Esophagus squamous epithelium (tissue), 4 donors: ENCODE results near the gene ZNF534. TPM values are rescaled to one million over a fixed set of nuclear protein-coding genes. Genes with fewer than 3 reads are reported as not detected.

Experiments
- small RNA-seq, 4 donors: library from RNA; depleted of rRNA; stranded (forward); fragments of <200 nt; gene quantifications; one replicate each; pipeline ENCODE3, GENCODE V24; 2016
- total RNA-seq, 4 donors: library from RNA; depleted of rRNA; stranded (reverse); fragments of >200 nt; gene quantifications; one replicate each; pipeline ENCODE4 v1.1.0, GENCODE V29; 2016

ZNF534 gene
- total RNA-seq, 4 donors from 2014 or later: 0.19 TPM; not detected in 3

Small RNA genes within 50 kb of the gene (small RNA-seq; reads per million reads assigned to genes)
- gene AC010332.1: 0 reads per million in 4 donors

Other genes starting within 250 kb of the ZNF534 start
- 100 to 1,000 TPM; 126 to 225 (median 152) TPM for gene PPP2R1A, start 239.1 kb upstream of the ZNF534 start, total RNA-seq
- 1 to 10 TPM; 2.5 to 8.4 (median 3.9) TPM for gene ZNF766, start 159.6 kb upstream of the ZNF534 start, total RNA-seq
- gene ZNF480, start 132.0 kb upstream of the ZNF534 start, total RNA-seq: 1 to 10 TPM; 4.8 to 9.2 (median 6.8) TPM
- under 1 TPM in 3 of 4 donors, not detected in 1; 0.15 to 0.95 (median 0.15) TPM for gene ZNF610, start 92.9 kb upstream of the ZNF534 start, total RNA-seq
- 10 to 100 TPM in 2 of 4 donors, 1 to 10 TPM in 2; 3.0 to 20.4 (median 8.0) TPM for gene ZNF880, start 59.2 kb upstream of the ZNF534 start, total RNA-seq
- 10 to 100 TPM in 1 of 4 donors, 1 to 10 TPM in 3; 1.9 to 17.5 (median 6.3) TPM for gene ZNF528, start 31.3 kb upstream of the ZNF534 start, total RNA-seq
- gene ZNF578, start 24.4 kb downstream of the ZNF534 start, total RNA-seq: 1 to 10 TPM in 1 of 4 donors, under 1 TPM in 2, not detected in 1; 0.18 to 1.5 (median 0.41) TPM
- 10 to 100 TPM in 1 of 4 donors, 1 to 10 TPM in 3; 6.7 to 17.0 (median 7.6) TPM for gene ZNF808, start 98.5 kb downstream of the ZNF534 start, total RNA-seq
- 10 to 100 TPM in 1 of 4 donors, 1 to 10 TPM in 3; 5.2 to 13.7 (median 5.5) TPM for gene ZNF701, start 141.1 kb downstream of the ZNF534 start, total RNA-seq
- gene ZNF83, start 209.2 kb downstream of the ZNF534 start, total RNA-seq: 10 to 100 TPM; 10.3 to 45.8 (median 15.8) TPM